Measurements from ENCODE around the gene ZNF579.
"Not testable (repeated sequence)": the region's sequence is repeated elsewhere in the genome, so short reads cannot be mapped to it uniquely, and the experiment has no call there.

Gene ZNF579

GRCh38 chr19:55539090-55539984 lies 41.3 kb downstream of the ZNF579 start:
- no peak for DNase-seq (ENCODE audit: low read depth)

GRCh38 chr19:55538132-55538531 lies 42.5 kb downstream of the ZNF579 start:
- DNase-seq (ENCODE audit: low read depth) = no peak

GRCh38 chr19:55537741-55538111 lies 42.9 kb downstream of the ZNF579 start:
- DNase-seq (ENCODE audit: low read depth) = no peak

GRCh38 chr19:55536951-55537740 lies 43.5 kb downstream of the ZNF579 start, which contains the start of gene SBK2:
Gene SBK2 (minus strand): TSS chr19:55537133. CDS start chr19:55536294, 839 bp downstream.
- no peak for DNase-seq (ENCODE audit: low read depth)

GRCh38 chr19:55536366-55536765 lies 44.3 kb downstream of the ZNF579 start:
- DNase-seq (ENCODE audit: low read depth) = no peak

- no peak for DNase-seq (ENCODE audit: low read depth)
These were observed 44.7 kb downstream of the ZNF579 start for GRCh38 chr19:55535965-55536350.

GRCh38 chr19:55535173-55535964 lies 45.3 kb downstream of the ZNF579 start:
- DNase-seq (ENCODE audit: low read depth) = no peak

- not testable (repeated sequence) for DNase-seq (ENCODE audit: low read depth)
These were observed 46.4 kb downstream of the ZNF579 start for GRCh38 chr19:55534280-55534679.

GRCh38 chr19:55530996-55531395 lies 49.7 kb downstream of the ZNF579 start:
- DNase-seq (ENCODE audit: low read depth) = no peak

- DNase-seq (ENCODE audit: low read depth) = no peak
These were observed 50.9 kb downstream of the ZNF579 start for GRCh38 chr19:55529636-55530234.

GRCh38 chr19:55528030-55528803 lies 52.4 kb downstream of the ZNF579 start:
- DNase-seq (ENCODE audit: low read depth) = no peak

- no peak for DNase-seq (ENCODE audit: low read depth)
These were observed 53.2 kb downstream of the ZNF579 start for GRCh38 chr19:55527197-55528029.
